NAMALWA (cell line): ENCODE measurements around the gene TSPAN16.

Source experiments
- DNase-seq: peaks from one replicate; pipeline ENCODE4 v3.0.0-alpha.2; 2015; ENCODE audit warnings: low spot score

Gene TSPAN16

DNA sequence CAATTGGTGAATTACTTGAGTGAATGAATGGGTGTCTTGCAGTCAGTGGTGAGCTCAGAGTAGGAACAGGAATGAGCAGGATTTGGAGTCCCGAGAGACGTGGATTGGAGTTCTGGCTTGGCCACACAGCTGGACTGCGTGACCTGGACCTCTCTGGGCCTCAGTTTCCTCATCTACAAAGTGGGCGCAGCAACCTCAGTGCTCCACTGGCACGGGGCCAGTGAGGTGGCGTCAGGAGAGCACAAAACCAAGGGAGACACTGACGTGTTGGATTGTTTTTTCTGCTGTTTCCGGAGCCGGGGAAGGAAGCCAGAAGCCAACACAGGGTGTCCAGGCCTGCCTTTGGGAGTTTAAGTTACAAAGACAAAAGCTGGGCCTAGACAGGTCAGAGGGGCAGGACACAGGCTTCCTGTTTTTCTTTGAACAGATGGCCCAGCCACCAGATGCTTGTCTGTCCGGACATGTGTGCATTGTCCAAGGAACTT is 27.1 kb upstream of the TSPAN16 start:
- peak; percentile 29 for DNase-seq

DNA sequence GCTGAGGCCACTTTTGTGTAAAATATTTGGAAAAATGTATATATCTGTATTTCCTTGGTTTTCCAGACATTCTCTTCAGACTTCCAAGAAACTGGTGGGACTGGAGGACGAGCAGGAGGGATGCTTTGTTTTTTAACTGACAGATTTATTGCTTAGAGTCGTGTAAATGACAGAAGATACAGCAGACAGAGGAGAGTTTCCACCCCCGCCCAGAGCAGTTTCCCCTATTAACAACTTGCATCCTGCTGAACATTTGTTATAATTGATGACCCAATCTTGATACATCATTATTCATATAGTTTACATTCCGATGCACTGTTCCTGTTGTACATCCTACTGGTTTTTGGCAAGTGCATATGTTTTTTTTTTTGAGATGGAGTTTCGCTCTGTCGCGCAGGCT is 26.6 kb upstream of the TSPAN16 start:
- no peak for DNase-seq

DNA sequence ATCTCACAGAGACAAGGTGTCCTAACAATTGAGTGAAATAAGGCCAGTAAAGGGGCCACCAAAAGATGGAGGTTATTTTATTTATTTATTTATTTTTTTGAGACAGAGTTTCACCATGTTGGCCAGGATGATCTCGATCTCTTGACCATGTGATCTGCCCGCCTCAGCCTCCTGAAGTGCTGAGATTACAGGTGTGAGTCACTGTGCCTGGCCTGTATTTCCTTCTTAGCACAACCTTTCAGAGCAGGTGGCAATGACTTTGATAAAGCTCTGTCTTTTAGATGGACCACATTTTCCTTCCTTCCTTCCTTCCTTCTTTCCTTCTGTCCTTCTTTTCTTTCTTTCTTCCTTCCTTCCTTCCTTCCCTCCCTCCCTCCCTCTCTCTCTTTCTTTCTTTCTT is 22.7 kb upstream of the TSPAN16 start:
- no peak for DNase-seq

DNA sequence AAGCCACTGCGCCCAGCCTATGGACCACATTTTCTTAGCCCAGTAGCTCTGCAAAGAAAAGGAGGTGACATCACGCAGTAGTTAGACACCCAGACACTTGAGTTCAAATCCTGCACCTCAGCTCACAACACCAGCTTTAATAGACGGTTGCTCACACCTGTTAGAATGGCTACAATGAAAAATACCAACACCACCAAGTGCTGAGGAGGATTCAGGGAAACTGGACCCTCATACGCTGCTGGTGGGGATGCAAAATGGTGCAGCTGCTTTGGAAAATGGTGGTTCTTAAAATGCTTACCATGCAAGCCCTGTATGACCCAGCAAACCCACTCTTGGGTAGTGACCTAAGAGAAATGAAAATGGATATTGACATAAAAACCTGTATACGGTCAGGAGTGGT is 22.0 kb upstream of the TSPAN16 start:
- DNase-seq, result no peak

DNA sequence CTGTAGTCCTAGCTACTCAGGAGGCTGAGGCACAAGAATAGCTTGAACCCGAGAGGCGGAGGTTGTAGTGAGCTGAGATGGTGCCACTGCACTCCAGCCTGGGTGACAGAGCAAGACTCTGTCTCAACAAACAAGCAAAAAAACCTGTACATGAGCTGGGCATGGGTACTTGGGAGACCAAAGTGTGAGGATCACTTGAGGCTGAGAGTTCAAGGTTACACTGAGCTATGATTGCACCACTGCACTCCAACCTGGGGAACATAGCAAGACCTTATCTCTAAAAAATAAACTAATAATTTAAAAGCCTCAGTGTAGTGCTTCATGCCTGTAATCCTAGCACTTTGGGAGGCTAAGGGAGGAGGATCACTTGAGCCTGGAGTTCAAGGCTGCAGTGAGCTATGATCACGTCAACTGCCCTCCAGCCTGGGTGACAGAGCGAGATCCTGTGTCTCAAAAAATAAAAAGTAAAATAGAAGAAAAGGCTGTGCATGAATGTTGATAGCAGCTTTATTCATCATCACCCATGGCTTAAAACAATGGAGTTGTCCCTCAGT is 21.4 kb upstream of the TSPAN16 start:
- no peak for DNase-seq

DNA sequence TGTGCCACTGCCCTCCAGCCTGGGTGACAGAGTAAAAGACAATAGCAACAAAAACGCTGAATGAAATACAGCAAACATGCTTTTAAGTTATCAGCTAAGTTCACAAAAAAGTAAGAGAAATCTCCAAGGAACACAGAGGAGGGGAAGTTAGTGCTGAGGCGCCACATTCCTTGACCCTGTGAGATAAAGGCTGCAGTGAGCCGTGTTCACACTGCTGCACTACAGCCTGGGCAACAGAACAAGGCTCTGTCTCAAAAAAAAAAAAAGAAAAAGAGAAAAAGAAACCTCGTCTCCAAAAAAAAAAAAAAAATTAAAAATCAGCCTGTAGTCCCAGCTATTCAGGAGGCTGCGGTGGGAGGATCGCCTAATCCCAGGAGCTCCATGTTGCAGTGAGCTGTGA is 17.3 kb upstream of the TSPAN16 start:
- no peak for DNase-seq

DNA sequence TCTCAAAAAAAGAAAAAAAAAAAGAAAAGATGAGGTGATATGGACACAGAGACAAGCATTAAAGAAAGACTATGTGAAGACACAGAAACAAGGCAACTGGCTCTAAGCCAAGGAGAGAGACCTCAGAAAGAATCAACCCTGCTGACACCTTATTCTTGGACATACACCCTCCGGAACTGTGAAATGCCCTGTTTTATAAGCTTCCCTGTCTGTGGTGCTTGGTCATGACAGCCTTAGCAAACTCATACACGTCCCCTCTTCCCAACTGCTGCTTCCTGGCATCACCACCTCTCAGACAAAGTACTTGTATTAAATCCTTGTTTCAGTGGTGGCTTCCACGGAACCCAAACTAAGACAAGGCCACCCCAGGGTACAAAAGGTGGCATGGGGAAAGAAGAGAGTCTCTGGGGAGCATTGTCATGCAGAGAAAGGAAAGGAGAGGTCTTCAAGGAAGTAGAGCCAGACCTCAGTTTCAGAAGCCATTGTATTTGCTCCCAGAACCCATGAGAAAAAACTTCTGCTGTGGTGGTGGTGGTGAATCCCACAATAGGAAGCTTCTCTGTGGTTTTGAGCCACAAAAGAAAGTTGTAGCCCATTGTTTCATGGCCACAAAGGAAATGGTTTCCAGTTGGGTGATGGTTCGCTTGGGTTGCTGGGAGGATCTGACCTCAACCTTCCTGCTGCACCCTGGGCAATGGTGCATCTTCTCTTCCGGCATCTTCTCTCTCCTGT is 16.3 kb upstream of the TSPAN16 start:
- no peak for DNase-seq

DNA sequence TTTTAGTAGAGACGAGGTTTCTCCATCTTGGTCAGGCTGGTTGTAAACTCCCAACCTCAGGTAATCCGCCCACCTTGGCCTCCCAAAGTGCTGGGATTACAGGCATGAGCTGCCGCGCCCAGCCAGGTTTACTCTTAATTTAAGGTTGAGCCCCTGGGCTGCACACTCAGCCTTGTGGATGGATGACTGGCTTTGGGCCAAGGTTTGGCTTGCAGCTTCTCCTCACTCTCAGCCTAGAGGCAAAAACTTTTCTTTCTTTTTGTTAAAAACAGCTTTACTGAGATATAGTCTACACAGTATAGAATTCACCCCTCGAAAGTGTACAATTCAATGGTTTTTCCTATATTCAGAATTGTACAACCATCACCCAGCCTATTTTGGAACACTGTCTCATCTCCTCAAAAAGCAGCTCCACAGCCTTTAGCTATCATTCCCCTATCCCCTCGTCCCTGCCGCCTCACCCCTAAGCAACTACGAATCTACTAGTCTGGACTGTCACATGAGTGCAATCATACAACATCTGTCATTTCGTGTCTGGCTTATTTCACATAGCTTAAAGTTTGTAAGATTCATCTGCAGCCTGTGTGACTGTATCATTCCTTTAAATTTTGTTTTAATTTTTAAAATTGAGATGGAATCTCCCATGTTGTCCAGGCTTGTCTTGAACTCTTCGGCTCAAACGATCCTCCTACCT is 14.5 kb upstream of the TSPAN16 start:
- no peak for DNase-seq

DNA sequence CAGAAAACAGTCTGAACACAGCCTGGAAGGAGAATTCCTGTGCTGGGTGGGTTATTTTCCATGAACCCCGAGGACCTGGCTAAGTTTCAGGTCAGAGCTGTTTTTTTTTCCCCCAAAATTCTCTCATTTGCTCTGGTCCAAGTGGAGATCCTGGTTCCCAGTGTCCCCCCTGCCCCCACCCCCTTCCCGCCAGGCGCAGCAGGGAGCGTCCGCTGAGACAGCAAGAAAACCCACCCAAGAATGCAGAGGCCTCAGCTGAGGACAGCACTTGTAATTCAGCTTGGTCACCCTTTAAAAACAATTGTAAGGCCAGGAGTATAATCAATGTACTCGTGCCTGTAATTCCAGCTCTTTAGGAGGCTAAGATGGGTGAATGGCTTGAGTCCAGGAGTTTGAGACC is 11.4 kb upstream of the TSPAN16 start:
- no peak for DNase-seq

DNA sequence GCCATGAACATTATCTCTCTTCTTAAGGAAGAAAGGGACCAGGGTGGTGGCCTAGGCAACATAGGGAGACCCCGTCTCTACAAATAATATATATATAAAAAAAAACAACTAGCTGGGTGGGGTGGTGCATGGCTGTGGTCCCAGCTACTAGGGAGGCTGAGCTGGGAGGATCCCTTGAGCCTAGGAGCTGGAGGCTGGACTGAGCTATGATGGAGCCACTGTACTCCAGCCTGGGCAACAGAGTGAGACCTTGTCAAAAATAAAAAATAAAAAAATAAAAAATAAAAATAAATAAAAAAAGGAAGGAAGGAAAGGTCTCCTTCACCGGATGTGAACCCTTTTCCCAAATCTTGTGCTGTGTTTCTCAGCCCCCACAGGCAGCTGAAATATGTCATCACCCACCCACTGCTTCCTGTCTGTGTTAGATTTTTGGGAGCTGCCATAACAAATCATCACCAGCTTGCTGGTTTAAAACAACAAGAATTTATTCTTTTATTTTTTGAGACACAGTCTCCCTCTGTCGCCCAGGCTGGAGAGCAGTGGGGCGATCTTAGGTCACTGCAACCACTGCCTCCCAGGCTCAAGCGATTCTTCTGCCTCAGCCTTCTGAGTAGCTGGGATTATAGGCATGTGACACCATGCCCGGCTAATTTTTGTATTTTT is 9.5 kb upstream of the TSPAN16 start:
- no peak for DNase-seq

DNA sequence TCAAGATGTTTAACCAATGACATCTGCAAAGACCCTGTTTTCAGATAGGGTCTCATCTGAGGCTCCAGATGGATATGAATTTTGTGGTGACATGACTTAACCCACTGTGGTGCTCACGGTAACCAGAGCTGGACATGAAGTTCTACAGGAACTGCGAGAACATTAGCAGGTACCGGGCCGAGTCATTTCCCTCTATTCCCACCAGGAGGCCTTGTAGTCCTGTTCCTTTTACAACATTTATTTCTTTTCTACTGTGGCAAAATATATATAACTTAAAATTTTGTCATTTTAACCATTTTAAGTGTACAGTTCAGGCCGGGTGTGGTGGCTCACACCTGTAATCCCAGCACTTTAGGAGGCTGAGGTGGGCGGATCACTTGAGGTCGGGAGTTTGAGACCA is 7.6 kb upstream of the TSPAN16 start:
- DNase-seq, result peak; percentile 33

DNA sequence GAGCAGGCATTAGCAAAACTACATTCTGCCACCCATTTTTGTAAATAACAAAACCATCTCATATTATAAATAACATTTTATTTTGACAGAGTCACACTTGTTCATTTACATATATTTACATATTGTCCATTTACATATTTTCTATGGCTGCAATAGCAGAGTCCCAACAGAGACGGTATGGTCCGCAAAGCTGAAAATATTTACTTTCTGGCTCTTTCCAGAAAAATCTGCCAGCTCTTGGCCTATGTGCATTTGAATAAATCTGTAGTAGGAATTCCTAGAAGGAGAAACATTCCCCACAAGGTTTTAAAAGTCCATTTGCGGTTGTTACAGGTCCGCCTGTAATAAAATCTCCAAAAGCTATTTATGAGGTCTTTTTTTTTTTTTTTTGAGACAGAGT is 5.7 kb upstream of the TSPAN16 start:
- no peak for DNase-seq

DNA sequence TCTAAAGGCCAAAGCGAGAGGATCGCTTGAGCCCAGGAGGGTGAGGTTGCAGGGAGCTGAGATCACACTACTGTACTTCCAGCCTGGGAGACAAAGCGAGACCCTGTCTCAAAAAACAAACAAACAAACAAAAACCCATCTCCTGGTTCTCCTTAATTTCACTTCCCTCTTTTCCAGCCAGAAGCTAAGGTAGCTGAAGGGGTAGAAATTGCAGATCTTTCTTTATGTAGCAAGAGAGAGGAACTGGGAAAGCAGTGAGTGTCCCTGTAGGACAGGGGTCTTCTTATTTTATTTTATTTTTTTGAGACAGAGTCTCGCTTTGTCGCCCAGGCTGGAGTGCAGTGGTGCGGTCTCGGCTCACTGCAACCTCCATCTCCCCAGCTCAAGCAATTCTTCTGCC is 4.5 kb upstream of the TSPAN16 start:
- DNase-seq, result no peak

DNA sequence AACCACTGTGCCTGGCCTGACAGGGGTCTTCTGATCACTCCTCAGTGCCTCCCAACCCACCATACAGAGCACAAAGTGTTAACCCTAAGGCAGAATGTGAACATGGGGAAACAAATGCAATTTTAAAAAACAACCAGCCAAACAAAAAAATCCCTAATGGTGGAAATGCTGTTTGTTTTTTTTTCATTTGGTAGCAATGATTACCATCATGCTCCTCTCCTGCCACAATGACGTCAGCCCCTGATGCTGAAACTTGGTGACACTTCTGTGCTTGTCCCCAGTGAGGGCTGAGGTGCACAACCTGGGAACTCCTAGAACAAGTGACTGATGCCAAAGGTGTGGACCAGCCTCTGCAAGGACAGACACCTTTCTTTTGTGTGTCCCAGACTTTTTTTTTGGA is 4.0 kb upstream of the TSPAN16 start:
- DNase-seq, result peak; percentile 18

DNA sequence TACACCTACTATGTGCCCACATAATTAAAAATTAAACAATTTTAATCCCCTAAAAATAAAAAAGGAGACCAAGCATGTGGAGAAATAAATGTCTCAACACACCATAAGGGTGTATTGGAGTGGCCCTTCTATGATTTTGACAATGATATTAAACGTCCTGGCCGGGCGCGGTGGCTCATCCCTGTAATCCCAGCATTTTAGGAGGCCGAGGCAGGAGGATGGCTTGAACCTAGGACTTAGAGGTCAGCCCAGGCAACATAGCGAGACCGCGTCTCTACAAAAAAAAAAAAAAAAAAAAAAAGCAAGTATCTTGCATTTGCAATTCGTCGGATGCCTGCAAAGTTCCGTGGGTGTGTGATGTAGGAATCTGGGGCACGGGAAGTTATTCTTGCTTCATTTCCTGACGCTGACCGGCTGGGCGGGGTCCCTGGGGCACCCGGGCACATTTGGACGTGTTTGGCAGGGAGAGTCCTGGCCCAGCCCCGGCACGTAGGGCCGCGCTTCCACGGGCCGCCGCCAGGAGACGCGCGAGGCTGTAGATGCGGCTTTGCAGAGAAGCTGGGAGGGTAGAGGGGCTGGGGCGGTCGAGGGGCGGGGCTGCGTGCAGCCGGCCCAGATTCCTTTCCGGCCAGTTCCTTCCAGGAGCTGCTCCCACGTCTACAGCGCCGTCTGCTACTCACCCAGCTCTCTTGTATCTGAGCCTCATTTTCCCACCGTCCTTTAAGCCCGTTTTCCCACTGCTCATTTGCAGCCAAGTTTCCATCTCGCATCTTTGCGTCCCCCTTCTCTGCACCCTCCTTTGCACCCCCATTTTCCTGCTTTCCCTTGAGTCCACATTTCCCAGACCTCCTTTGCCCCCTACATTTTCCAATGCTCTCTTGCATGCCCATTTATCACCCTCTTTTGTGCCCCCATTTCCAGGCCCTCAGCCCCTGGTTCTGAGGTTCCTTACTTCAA is 2.2 kb upstream of the TSPAN16 start:
- peak; percentile 89 for DNase-seq

DNA sequence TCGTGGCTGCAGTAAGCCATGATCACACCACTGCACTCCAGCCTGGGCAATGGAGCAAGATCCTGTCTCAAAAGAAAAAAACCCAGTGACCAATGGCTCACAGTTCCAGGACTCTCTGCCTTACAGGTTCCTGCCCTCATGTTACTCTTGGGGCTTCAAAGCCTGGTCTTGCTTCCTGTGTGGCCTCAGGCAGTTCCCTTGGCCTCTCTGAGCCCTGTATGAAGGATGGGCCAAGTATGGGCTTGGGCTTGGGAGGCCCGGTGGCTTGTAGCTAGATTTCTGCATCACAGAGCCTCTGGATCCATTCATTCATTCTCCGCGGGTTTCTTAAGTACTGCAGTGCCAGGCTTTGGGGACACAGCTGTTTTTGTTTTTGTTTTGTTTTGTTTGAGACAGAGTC is 780 bp upstream of the TSPAN16 start:
- DNase-seq, result no peak

DNA sequence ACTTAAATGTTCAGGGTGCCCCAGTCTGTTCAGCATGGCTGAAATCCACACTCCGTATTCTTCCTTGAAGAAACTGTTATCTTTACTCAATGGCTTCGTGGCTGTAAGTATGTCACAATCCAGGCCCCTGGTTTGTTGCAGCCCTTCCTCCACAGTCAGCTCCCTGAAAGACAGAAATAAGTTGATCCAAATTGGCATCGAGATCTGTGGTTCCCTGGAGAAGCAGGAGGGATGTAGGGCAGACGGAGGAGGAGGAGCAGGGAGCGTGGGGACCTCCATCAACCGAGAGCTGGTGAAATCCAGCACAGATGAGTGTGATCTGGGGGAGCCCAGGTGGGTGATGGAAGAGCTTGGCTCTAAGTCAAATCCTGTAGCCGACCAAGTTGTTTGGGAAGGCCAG is 304 bp downstream of the TSPAN16 start:
- DNase-seq, result no peak

DNA sequence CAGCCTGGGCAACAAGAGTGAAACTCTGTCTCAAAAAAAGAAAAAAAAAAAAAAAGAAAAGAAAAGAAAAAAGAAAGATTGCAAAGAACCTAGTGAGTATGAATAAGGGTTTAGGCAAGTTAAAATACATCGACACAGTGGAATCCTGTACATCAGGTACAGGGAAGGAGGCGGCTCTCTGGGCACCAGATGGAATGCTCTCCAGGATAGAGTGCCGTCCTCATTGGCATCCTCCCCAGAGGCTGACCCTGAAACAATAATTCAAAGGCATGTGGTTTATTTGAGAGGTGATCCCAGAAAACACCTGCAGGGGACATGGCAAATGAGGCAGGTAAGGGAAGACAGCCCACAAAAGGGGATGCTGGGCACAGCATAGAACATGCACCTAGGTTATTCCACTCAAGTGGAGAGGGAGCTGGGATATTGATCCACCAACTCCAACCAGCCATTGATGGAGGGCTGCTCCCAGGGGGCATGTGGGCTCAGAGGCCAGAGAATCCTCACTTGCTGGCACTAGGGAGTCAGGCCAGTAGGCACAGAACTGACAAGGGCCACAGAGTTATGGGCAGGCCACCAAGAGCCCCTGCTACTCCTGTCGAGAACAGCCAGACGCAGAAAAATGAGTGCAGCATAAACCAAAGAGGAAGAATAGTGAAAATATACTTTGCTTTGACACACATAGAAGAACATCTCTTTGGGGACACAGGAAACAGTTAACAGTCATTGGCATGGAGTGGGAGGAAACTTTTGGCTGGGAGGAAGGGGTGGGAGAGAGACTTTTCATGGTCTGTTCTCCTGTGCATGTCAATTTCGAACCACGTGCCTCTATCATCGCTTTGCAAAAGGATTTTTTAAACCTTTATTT is 4.2 kb downstream of the TSPAN16 start:
- no peak for DNase-seq

DNA sequence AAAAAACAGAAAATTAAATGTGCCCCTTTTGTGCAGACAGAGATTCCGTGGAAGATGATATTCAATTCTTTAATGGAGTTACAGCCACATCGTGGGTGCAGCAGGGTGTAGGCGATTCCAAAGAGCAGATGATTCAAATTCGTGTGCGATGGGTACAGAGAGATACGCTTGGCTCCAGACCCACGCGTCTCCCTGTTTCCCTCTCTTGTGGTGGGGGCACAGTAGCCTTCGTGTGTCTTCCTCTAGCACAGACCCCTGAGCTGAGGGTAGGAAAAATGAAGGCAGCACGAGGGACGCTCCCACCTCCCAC is 4.8 kb downstream of the TSPAN16 start:
- no peak for DNase-seq

DNA sequence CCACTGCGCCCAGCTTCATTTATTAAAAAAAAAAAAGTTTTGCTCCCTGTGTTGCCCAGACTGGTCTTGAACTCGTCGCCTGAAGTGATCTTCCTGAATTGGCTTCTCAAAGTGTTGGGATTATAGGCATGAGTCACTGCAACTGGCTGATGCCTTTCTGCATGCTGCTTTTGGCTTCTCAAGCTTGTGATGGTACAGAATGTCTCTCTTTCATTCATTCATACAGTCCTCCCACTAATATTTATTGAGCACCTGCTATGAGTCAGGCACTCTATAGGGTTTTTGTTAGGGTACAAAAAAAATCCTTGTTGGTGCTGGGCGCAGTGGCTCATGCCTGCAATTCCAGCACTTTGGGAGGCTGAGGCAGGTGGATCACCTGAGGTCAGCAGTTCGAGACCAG is 9.0 kb downstream of the TSPAN16 start:
- DNase-seq, result no peak

DNA sequence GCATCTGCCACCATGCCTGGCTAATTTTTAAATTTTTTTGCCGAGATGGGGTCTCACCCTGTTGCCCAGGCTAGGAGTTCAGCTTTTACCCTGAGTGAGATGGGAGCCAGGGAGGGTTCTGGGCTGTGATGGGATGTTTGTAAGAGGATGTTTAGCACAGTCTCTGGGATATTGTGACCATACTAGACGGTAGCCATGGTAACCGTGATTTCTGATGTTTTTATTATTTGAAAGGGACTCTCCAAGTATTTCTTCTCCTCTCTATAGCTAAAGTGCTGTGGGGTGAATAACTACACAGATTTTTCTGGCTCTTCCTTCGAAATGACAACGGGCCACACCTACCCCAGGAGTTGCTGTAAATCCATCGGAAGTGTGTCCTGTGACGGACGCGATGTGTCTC is 10.4 kb downstream of the TSPAN16 start:
- DNase-seq, result peak; percentile 42
